ENCODE measurements around the gene VAV1. TPM values are rescaled to one million over a fixed set of nuclear protein-coding genes. Genes with fewer than 3 reads are reported as not detected.

Gene VAV1
- total and polyA plus RNA-seq, 2 of the 13 experiments (the other 11 are each of a cell fraction or from before 2014, with no cell fraction given): not detected

DNA sequence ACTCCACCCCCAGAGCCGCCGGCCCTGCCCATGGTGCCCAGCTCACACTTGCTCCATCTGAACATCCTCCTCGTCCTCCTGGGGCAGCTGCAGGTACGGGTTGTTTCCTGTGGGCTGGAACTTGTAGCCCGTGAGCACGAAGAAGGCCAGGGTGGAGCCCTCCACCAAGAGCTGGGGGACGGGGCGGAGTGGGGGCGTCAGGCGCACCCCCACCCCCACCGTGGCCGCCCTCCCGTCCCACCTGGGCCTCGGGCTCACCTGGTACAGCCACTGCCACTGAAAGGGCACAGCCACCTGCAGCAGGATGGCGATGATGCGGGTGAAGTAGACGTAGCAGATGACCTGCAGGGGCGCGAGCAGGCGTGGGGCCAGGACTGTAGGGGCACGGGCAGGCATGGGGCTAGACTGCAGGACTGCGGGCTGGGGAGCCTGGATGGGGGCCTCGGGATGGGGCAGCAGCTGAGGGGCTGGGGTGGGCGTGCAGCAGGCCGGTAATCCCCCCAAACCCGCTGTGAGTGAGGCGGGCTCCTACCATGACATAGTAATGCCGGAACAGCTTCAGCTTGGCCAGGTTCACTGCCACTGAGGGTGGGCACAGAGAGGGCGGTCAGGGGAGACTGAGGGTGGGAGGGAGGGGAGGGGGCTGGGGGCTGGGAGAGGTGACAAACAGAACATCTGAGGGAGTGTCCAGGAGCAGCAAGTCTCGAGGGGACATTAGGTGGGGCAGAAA, 41.4 kb upstream of the VAV1 start:
- H3K27ac ChIP-seq (ENCODE audit: extremely low read length, insufficient read depth, low read length): peak overlapping the region; percentile 44
- H3K36me3 ChIP-seq (replicated peaks in 1 of 2; ENCODE audit: control insufficient read depth in 1 of 2, insufficient read depth in 2 of 2, low read length in 2 of 2): peaks cover 0 to 2% of the 10 kb centered on the region in 2 experiments; a peak in 2 of 5 replicates
- no TSS peak for BruUV-seq (replicated peaks)
- intact Hi-C loops (cut with micrococcal nuclease; ENCODE audit: unreplicated experiment): loop anchor here (1.0 to 10.0 kb wide), 2 partner anchors 11 to 1144 kb away; partner anchors contain the start of genes C3 and PRR36
- peak overlapping the region; percentile 56; the same call in 1 of the 2 replicates for H3K4me2 ChIP-seq (ENCODE audit: low read depth, low read length)
- peak overlapping the region in 2 of 3 experiments; percentile 44 to 48; a peak in 3 of 6 replicates for H3K4me3 ChIP-seq (replicated peaks in 1 of 3; ENCODE audit: insufficient read depth in 1 of 3, low read depth in 2 of 3, low read length in 3 of 3)
- peaks cover 71% of the 10 kb centered on the region for H3K4me1 ChIP-seq (ENCODE audit: insufficient read depth, low read length)
- H2AFZ ChIP-seq (ENCODE audit: low read length): no peak overlapping the region
- FAIRE-seq (no peak), ATAC-seq (peak; percentile 9), DNase-seq (ENCODE audit: low spot score) (no peak)
- in situ Hi-C loops (cut with HindIII; ENCODE audit: extremely low pct_ligation_motif_present, low pct_unique_long_range_greater_than_20kb): no loop called here
- no peaks in the 10 kb centered on the region for H4K20me1 ChIP-seq (ENCODE audit: insufficient read depth, low read length)
- H3K27me3 ChIP-seq (ENCODE audit: control insufficient read depth in 1 of 2, insufficient read depth in 2 of 2, low read length in 2 of 2): no peaks in the 10 kb centered on the region
- 81% methylated on average over 22 of the region's 30 CpGs for WGBS (ENCODE audit: low lambda C conversion rate)
- peaks cover 11% of the 10 kb centered on the region for H3K79me2 ChIP-seq (ENCODE audit: insufficient read depth, low read length)
- no peaks in the 10 kb centered on the region for H3K9me3 ChIP-seq (ENCODE audit: low read length)
- ChIA-PET POLR2A (interaction anchor here (1.0 to 3.8 kb wide), 10 partner anchors 7 to 56 kb away, joined by 3 to 187 read pairs (median 6); partner anchors contain the start of genes C3 and GPR108), CTCF (ENCODE audit: low intra/inter-chr PET ratio, low total read pairs) (no interaction called here)
- H3K9ac ChIP-seq (ENCODE audit: insufficient read depth, low read depth, low read length): peak overlapping the region; percentile 43; the same call in 1 of the 2 replicates
- TF ChIP-seq AGO2 (optimal IDR thresholded peaks at IDR 0.05; ENCODE audit: low read depth, low read length) (peak; percentile 22), ZNF101 (CRISPR knock-in tag; IDR thresholded peaks at IDR 0.05; ENCODE audit: borderline replicate concordance, low read depth) (no peak)
- TF ChIP-seq, protein P1, sequence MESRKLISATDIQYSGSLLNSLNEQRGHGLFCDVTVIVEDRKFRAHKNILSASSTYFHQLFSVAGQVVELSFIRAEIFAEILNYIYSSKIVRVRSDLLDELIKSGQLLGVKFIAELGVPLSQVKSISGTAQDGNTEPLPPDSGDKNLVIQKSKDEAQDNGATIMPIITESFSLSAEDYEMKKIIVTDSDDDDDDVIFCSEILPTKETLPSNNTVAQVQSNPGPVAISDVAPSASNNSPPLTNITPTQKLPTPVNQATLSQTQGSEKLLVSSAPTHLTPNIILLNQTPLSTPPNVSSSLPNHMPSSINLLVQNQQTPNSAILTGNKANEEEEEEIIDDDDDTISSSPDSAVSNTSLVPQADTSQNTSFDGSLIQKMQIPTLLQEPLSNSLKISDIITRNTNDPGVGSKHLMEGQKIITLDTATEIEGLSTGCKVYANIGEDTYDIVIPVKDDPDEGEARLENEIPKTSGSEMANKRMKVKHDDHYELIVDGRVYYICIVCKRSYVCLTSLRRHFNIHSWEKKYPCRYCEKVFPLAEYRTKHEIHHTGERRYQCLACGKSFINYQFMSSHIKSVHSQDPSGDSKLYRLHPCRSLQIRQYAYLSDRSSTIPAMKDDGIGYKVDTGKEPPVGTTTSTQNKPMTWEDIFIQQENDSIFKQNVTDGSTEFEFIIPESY (CRISPR knock-in tag; IDR thresholded peaks at IDR 0.05): 0 out of 2 replicates have a peak, but pooled peaks have one; percentile 36

DNA sequence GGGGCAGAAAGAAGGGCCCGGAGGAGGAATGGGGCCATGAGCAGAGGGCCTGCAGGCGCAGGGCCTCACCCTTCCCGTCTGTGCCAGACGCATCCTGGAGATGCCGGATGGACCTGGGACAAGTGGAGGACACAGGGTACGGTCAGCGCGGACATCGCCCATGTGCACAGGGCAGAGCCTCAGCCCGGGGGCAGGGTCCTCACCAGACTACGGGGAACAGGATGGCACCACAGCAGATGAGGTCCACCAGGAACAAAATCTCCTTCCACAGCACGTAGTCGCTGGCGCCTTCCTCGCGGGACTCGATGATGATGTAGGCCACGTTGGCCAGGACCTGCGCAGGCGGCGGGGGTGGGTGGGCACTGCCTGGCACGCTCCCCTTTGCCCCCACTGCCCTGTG, 40.7 kb upstream of the VAV1 start:
- ATAC-seq (no peak), FAIRE-seq (no peak), DNase-seq (ENCODE audit: low spot score) (no peak)
- WGBS (ENCODE audit: low lambda C conversion rate): 93% methylated on average over 22 of the region's 22 CpGs
- Histone ChIP-seq H3K79me2 (ENCODE audit: insufficient read depth, low read length) (peaks cover 14% of the 10 kb centered on the region), H3K27me3 (ENCODE audit: control insufficient read depth in 1 of 2, insufficient read depth in 2 of 2, low read length in 2 of 2) (no peaks in the 10 kb centered on the region), H4K20me1 (ENCODE audit: insufficient read depth, low read length) (no peaks in the 10 kb centered on the region), H2AFZ (ENCODE audit: low read length) (no peak overlapping the region), H3K36me3 (replicated peaks in 1 of 2; ENCODE audit: control insufficient read depth in 1 of 2, insufficient read depth in 2 of 2, low read length in 2 of 2) (peaks cover 0 to 2% of the 10 kb centered on the region in 2 experiments; a peak in 2 of 5 replicates), H3K4me2 (ENCODE audit: low read depth, low read length) (no peak overlapping the region), H3K9ac (ENCODE audit: insufficient read depth, low read depth, low read length) (no peak overlapping the region), H3K4me1 (ENCODE audit: insufficient read depth, low read length) (peaks cover 65% of the 10 kb centered on the region), H3K9me3 (ENCODE audit: low read length) (no peaks in the 10 kb centered on the region), H3K27ac (ENCODE audit: extremely low read length, insufficient read depth, low read length) (no peak overlapping the region), H3K4me3 (replicated peaks in 1 of 3; ENCODE audit: insufficient read depth in 1 of 3, low read depth in 2 of 3, low read length in 3 of 3) (no peak overlapping the region)
- intact Hi-C loops (cut with micrococcal nuclease; ENCODE audit: unreplicated experiment): loop anchor here (10.0 kb wide), 1 partner anchor 1143 kb away; the partner anchor contains the start of gene PRR36
- in situ Hi-C loops (cut with HindIII; ENCODE audit: extremely low pct_ligation_motif_present, low pct_unique_long_range_greater_than_20kb): no loop called here
- ChIA-PET CTCF (ENCODE audit: low intra/inter-chr PET ratio, low total read pairs) (no interaction called here), POLR2A (interaction anchor here (3.8 kb wide), 1 partner anchor 12 kb away, joined by 187 read pairs; the partner anchor contains the start of gene C3)
- TF ChIP-seq AGO2 (optimal IDR thresholded peaks at IDR 0.05; ENCODE audit: low read depth, low read length) (peak; percentile 33), ZNF672 (CRISPR knock-in tag; IDR thresholded peaks at IDR 0.05) (no peak)
- no TSS peak for BruUV-seq (replicated peaks)
